Body of pancreas (tissue), 4 donors: ENCODE data around the gene PLAU. TPM values are rescaled to one million over a fixed set of nuclear protein-coding genes. Genes with fewer than 3 reads are reported as not detected.

Source experiments
- ATAC-seq: fragments of 150-250 bp; one replicate; pipeline ENCODE4 v1.9.1; 2016
- DNase-seq, 4 donors: peaks; one replicate each; pipeline ENCODE4 v3.0.0-alpha.2; 2019
- H3K27ac ChIP-seq, 4 donors: fragments of 200-600 bp; sonication (generic); 1 replicate in 3 of 4; 2 replicates in 1 of 4; pipeline versions ENCODE4 v1.5.1 to v1.6.1; 2016 to 2019; ENCODE audit warnings: mild to moderate bottlenecking in 1 of 4, mixed read lengths in 1 of 4, moderate library complexity in 1 of 4
- H3K27me3 ChIP-seq, 2 donors: fragments of 200-600 bp; sonication (generic); one replicate each; pipeline ENCODE4 v1.6.0; 2016; ENCODE audit warnings: mild to moderate bottlenecking in 1 of 2
- H3K36me3 ChIP-seq, 2 donors: fragments of 200-600 bp; sonication (generic); replicated peaks in 1 of 2; 2 replicates each; pipeline ENCODE4 v1.5.1; 2016; ENCODE audit warnings: low read depth in 2 of 2; ENCODE audit not compliant: insufficient read depth in 1 of 2
- H3K4me1 ChIP-seq: fragments of 200-600 bp; sonication (generic); one replicate; pipeline ENCODE4 v1.6.0; 2016
- H3K4me3 ChIP-seq, 2 donors: fragments of 200-600 bp; sonication (generic); 1 replicate in 1 of 2; 2 replicates in 1 of 2; pipeline ENCODE4 v1.5.1; 2016 to 2019
- H3K9me3 ChIP-seq, 3 donors: fragments of 200-600 bp; sonication (generic); 1 replicate in 2 of 3; 2 replicates in 1 of 3; pipeline ENCODE4 v1.5.1; 2016
- CTCF ChIP-seq, 7 experiments: fragments of 450-650 bp in 4 of 7; fragments of 200-600 bp in 3 of 7; sonication (generic) in 3 of 7; IDR thresholded peaks; one replicate each; pipeline ENCODE4 v1.5.1; 2016 to 2019; ENCODE audit warnings: antibody characterized with exemption in 7 of 7
- POLR2A ChIP-seq, 3 donors: fragments of 450-650 bp; IDR thresholded peaks; one replicate each; pipeline ENCODE4 v1.6.1; 2016; ENCODE audit warnings: antibody characterized with exemption in 3 of 3, mild to moderate bottlenecking in 2 of 3
- WGBS, 2 donors: methylation state at CpG; one replicate each; pipeline ENCODE4 v1.1.5; 2017; 5-methylcytosine and 5-hydroxymethylcytosine counted together
- intact Hi-C: fragments of 100-400 bp; cut with DNase I; formaldehyde crosslinking; loops from one replicate; pipeline ENCODE4 v1.15.1; 2023
- total RNA-seq, 2 donors: library from RNA; depleted of rRNA; stranded (reverse); fragments of >200 nt; gene quantifications; one replicate each; pipeline ENCODE4 v1.1.0, GENCODE V29; 2016

The PLAU gene
- total RNA-seq, 2 donors from 2014 or later, result 1.6 to 4.3 TPM

DNA sequence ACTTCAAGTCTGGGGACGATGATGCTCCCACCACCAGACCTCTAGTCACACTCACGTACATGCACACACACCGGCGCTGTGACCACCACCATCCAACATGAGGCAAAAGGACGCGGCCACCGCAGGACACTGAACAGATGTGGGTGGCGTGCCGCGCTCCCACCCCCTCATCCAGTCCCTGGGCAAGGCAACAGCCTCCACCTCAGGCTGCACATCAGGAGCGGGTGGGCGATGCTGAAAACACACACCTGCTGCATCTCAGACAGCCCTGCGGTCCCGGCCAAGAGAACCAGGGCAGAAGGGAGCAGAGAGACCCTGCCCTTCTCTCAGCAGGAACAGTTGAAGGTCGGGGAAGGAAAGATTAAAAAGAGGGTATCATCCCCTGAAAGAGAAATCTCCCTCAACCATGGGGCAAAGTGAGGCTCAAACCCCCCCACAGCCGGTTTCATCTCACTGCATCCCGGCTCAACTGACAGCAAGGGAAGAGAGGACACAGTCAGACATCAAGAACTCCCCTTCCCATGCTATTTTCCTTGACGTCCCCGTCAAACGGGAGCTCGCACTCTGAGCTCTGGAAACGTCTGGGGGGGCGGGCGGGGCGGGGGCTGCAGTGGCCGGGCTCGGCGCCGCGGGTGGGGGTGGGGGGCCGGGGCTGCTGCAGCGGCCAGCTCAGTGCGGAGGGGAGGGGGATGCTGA lies 37.6 kb upstream of the PLAU start:
- DNase-seq (no peak), ATAC-seq (no peak)
- H3K4me1 ChIP-seq, result peaks cover 30% of the 10 kb centered on the region
- no peaks in the 10 kb centered on the region for H3K36me3 ChIP-seq
- peak overlapping the region in 1 of 2 donors; percentile 57 for H3K4me3 ChIP-seq
- intact Hi-C loops, result no loop called here
- TF ChIP-seq CTCF (IDR thresholded peaks at IDR 0.05) (no peak), POLR2A (IDR thresholded peaks at IDR 0.05) (no peak)
- 41 to 78% methylated on average over 14 to 28 of the region's 33 CpGs for WGBS, 2 donors
- H3K27ac ChIP-seq, result peak overlapping the region in 1 of 4 donors; percentile 59
- H3K27me3 ChIP-seq, result no peaks in the 10 kb centered on the region
- no peaks in the 10 kb centered on the region for H3K9me3 ChIP-seq

- H3K36me3 ChIP-seq, result no peaks in the 10 kb centered on the region
- intact Hi-C loops, result no loop called here
- 1% methylated on average over 20 of the region's 39 CpGs; no CpG with 5 or more reads in 1 of the 2 donors for WGBS, 2 donors
- no peaks in the 10 kb centered on the region for H3K27me3 ChIP-seq
- TF ChIP-seq POLR2A (IDR thresholded peaks at IDR 0.05) (no peak), CTCF (IDR thresholded peaks at IDR 0.05) (no peak)
- DNase-seq (peak in 1 of 4 donors; percentile 27), ATAC-seq (no peak)
- H3K4me1 ChIP-seq, result peaks cover 30% of the 10 kb centered on the region
- H3K9me3 ChIP-seq, result no peaks in the 10 kb centered on the region
- peak overlapping the region; percentile 57 for H3K4me3 ChIP-seq
- peak overlapping the region in 3 of 4 donors; percentile 40 to 59 (median 56) for H3K27ac ChIP-seq
These were observed 37.1 kb upstream of the PLAU start for GRCh38 chr10:73873838-73874215.

DNA sequence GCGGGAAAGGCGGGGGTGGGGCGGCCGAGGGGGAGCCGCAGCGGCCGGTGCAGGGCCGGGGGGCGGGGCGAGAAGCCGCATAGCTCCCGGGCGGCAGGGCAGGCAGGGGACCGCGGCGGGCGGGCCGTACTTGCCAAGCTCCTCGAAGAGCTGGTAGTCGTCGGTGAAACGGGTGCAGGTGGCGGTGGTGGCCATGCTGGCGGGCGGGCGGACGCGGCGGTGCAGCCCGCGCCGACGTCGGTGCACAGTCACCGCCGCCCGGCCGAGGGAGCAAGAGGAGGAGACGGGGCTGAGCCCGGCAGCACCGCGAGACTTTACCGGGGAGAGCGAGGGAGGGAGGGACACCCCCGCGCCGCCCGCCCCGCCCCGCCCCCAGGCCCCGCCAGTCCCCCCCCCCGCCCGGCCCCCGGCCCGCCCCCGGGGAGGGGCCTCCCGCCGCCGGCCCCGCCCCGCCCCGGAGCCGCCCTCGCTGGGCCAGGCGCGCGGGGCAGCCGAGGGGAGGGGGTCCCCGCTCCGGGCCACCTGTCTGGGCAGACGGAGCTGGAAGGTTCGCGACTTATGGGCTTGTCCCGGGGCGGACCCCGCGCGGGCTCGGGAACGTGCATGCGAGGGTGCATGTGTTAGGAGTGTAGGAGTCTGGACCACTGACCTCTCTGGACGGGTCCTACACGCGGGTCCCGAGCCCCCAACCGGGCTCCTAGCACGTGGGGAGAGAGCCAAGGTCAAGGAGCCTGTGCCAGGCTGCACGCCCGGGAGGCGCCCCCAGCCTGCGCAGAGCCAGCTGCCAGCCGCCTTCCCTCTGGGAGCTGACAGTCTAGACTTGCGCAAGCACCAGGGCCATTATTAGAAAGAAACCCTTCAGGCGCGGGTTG lies 36.4 kb upstream of the PLAU start, which contains the start of gene CAMK2G:
Gene CAMK2G (minus strand): TSS at position 289 of the 872 bp plus-strand sequence. CDS start 94 bp downstream, at position 195.
- H3K27ac ChIP-seq, result peak within 1 kb of the TSS; percentile 40 to 69 (median 63)
- peak within 1 kb of the TSS; percentile 57 for H3K4me3 ChIP-seq
- peak in 1 of 7 experiments; percentile 11 for TF ChIP-seq CTCF (IDR thresholded peaks at IDR 0.05)
- peak; percentile 45 to 73 (median 67) for TF ChIP-seq POLR2A (IDR thresholded peaks at IDR 0.05)
- H3K36me3 ChIP-seq, result no peaks in the 10 kb centered on the region
- H3K4me1 ChIP-seq, result peaks cover 30% of the 10 kb centered on the region
- H3K27me3 ChIP-seq, result no peaks in the 10 kb centered on the region
- ATAC-seq, result peak; percentile 95
- H3K9me3 ChIP-seq, result no peaks in the 10 kb centered on the region
- intact Hi-C loops, result no loop called here
- WGBS, 2 donors, result 1 to 3% methylated on average over 5 to 49 of the region's 95 CpGs
- peak; percentile 84 to 89 (median 86) for DNase-seq

DNA sequence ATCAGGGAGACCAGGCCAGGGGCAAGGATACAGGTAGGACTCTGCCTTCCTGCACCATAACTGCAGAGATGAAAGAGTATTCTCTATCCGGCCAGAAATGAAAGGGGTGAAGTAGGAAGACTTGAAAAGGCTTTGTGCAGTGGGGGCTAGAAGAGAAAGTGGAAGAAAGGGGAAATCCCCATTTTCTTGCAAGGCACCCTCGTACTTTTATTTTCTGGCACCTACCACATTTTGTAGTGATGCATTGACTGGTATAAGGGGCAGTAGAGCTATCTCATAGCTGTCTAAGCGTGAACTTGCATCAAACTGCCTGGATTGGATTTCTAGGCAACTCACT lies 35.8 kb upstream of the PLAU start:
- Histone ChIP-seq H3K27ac (peak overlapping the region in 3 of 4 donors; percentile 58 to 69 (median 68)), H3K36me3 (no peaks in the 10 kb centered on the region), H3K4me3 (peak overlapping the region in 1 of 2 donors; percentile 53), H3K9me3 (no peaks in the 10 kb centered on the region), H3K27me3 (no peaks in the 10 kb centered on the region), H3K4me1 (peaks cover 30% of the 10 kb centered on the region)
- no peak for ATAC-seq
- 44% methylated on average over 3 of the region's 3 CpGs for WGBS, 2 donors
- no peak for DNase-seq
- no peak for TF ChIP-seq CTCF (IDR thresholded peaks at IDR 0.05)
- TF ChIP-seq POLR2A (IDR thresholded peaks at IDR 0.05), result no peak
- intact Hi-C loops, result no loop called here
